CD4-positive, alpha-beta T cell (primary cell): ENCODE data around the gene ANKK1. TPM values are rescaled to one million over a fixed set of nuclear protein-coding genes. Genes with fewer than 3 reads are reported as not detected.

Source experiments
- ATAC-seq: fragments of 200-7000 bp; cut with Tn5 transposase; one replicate; pipeline ENCODE4 v1.10.0; 2022; ENCODE audit warnings: mild to moderate bottlenecking; ENCODE audit not compliant: poor library complexity
- CTCF ChIA-PET: fragments of 350-600 bp; sonication (Branson Sonifier 250); formaldehyde crosslinking; loops from one replicate; lab custom pipeline; 2021; ENCODE audit warnings: antibody characterized with exemption, inconsistent platforms; lab: Charles Lee
- POLR2A ChIA-PET: fragments of 350-600 bp; sonication (Branson Sonifier 250); formaldehyde crosslinking; loops from one replicate; lab custom pipeline; 2021; ENCODE audit warnings: antibody characterized with exemption, inconsistent platforms; lab: Charles Lee
- DNase-seq, 14 experiments: peaks; one replicate each; pipeline ENCODE4 v3.0.0-alpha.2; 2013 to 2020; ENCODE audit warnings: mixed read lengths in 2 of 14
- H3K27ac ChIP-seq, 2 donors: one replicate each; pipeline versions ENCODE4 v1.5.1 to v1.7.0; 2013; ENCODE audit warnings: low read length in 2 of 2, low read depth in 1 of 2, mild to moderate bottlenecking in 1 of 2
- H3K27me3 ChIP-seq, 2 experiments: 1 replicate in 1 of 2; 2 replicates in 1 of 2; pipeline versions ENCODE4 v1.6.1 to v1.7.0; 2013; ENCODE audit warnings: low read length in 2 of 2, control low read depth in 1 of 2, mild to moderate bottlenecking in 1 of 2, moderate library complexity in 1 of 2; ENCODE audit not compliant: insufficient read depth in 2 of 2, control insufficient read depth in 1 of 2
- H3K36me3 ChIP-seq: one replicate; pipeline ENCODE4 v1.6.1; 2013; ENCODE audit warnings: low read length, control low read depth; ENCODE audit not compliant: insufficient read depth
- H3K4me1 ChIP-seq: one replicate; pipeline ENCODE4 v1.6.1; 2013; ENCODE audit warnings: low read length, control low read depth; ENCODE audit not compliant: insufficient read depth
- H3K4me3 ChIP-seq: one replicate; pipeline ENCODE4 v1.5.1; 2013; ENCODE audit warnings: mild to moderate bottlenecking, low read length, moderate library complexity
- H3K9me3 ChIP-seq, 2 experiments: 1 replicate in 1 of 2; 2 replicates in 1 of 2; pipeline versions ENCODE4 v1.6.1 to v1.7.0; 2013; ENCODE audit warnings: low read length in 2 of 2, mild to moderate bottlenecking in 2 of 2, control low read depth in 1 of 2, moderate library complexity in 1 of 2; ENCODE audit not compliant: control insufficient read depth in 1 of 2, insufficient read depth in 1 of 2
- H3K27ac Mint-ChIP-seq: one replicate; pipeline ENCODE4 v1.8.0; 2020; ENCODE audit warnings: mixed read lengths
- H3K27me3 Mint-ChIP-seq: one replicate; pipeline ENCODE4 v1.8.0; 2021; ENCODE audit warnings: mixed read lengths
- H3K36me3 Mint-ChIP-seq: one replicate; pipeline ENCODE4 v1.8.0; 2021; ENCODE audit warnings: low read depth, mixed read lengths
- H3K4me1 Mint-ChIP-seq: one replicate; pipeline ENCODE4 v1.8.0; 2021; ENCODE audit warnings: low read depth, mixed read lengths
- H3K4me3 Mint-ChIP-seq: one replicate; pipeline ENCODE4 v1.8.0; 2020; ENCODE audit warnings: mild to moderate bottlenecking, mixed read lengths
- H3K9me3 Mint-ChIP-seq: one replicate; pipeline ENCODE4 v1.8.0; 2020; ENCODE audit warnings: mixed read lengths
- CTCF ChIP-seq: fragments of 200-600 bp; IDR thresholded peaks from one replicate; pipeline ENCODE4 v1.8.0; 2022; ENCODE audit warnings: antibody characterized with exemption, mild to moderate bottlenecking
- intact Hi-C, 2 experiments: fragments of 100-400 bp; cut with DNase I in 1 of 2; cut with micrococcal nuclease in 1 of 2; formaldehyde crosslinking; loops; one replicate each; pipeline versions ENCODE4 v1.15.1 to v1.9.0; 2023 to 2025; cut with DNase I, micrococcal nuclease
- total RNA-seq, 174 experiments: library from RNA in 2 of 174; stranded (reverse) in 2 of 174; gene quantifications; one replicate each; pipeline ENCODE4 v1.2.3 and lab custom pipeline; 2021 to 2026

Gene ANKK1
- total RNA-seq, 2 experiments from 2014 or later: 1.2 to 1.6 TPM

- H3K27ac ChIP-seq: no peak overlapping the region
- Mint-ChIP-seq H3K4me3 (no peak overlapping the region), H3K36me3 (peaks cover 88% of the 10 kb centered on the region), H3K9me3 (no peaks in the 10 kb centered on the region), H3K4me1 (peaks cover 37% of the 10 kb centered on the region), H3K27ac (peak overlapping the region; percentile 85), H3K27me3 (no peaks in the 10 kb centered on the region)
- intact Hi-C loops: no loop called here
- peaks cover 71% of the 10 kb centered on the region for H3K36me3 ChIP-seq
- DNase-seq (peak in 2 of 14 experiments; percentile 1 to 15), ATAC-seq (peak; percentile 71)
- CTCF ChIA-PET: no interaction called here
- TF ChIP-seq CTCF: no peak
- no peaks in the 10 kb centered on the region for H3K9me3 ChIP-seq
- no peaks in the 10 kb centered on the region for H3K27me3 ChIP-seq
- H3K4me1 ChIP-seq: peaks cover 13% of the 10 kb centered on the region
- H3K4me3 ChIP-seq: no peak overlapping the region
- POLR2A ChIA-PET: interaction anchor here (0.6 to 1.4 kb wide), 3 partner anchors 8 to 52 kb away, joined by 3 read pairs; partner anchors contain the start of gene TTC12
Measured at GRCh38 chr11:113365895-113366294, 21.7 kb upstream of the ANKK1 start.

- Mint-ChIP-seq H3K36me3 (peaks cover 80% of the 10 kb centered on the region), H3K4me1 (peaks cover 17% of the 10 kb centered on the region), H3K27me3 (no peaks in the 10 kb centered on the region), H3K9me3 (no peaks in the 10 kb centered on the region), H3K27ac (no peak overlapping the region), H3K4me3 (no peak overlapping the region)
- Histone ChIP-seq H3K4me1 (peaks cover 7% of the 10 kb centered on the region), H3K9me3 (no peaks in the 10 kb centered on the region), H3K27me3 (no peaks in the 10 kb centered on the region), H3K27ac (no peak overlapping the region), H3K4me3 (no peak overlapping the region), H3K36me3 (peaks cover 42% of the 10 kb centered on the region)
- no peak for TF ChIP-seq CTCF
- ATAC-seq (no peak), DNase-seq (no peak)
- intact Hi-C loops: no loop called here
- ChIA-PET CTCF (no interaction called here), POLR2A (no interaction called here)
Measured at GRCh38 chr11:113369411-113369810, 18.2 kb upstream of the ANKK1 start.

GRCh38 chr11:113370634-113371033, 16.9 kb upstream of the ANKK1 start:
- TF ChIP-seq CTCF: no peak
- H3K27me3 ChIP-seq: no peaks in the 10 kb centered on the region
- no peak overlapping the region for H3K4me3 ChIP-seq
- POLR2A ChIA-PET: interaction anchor here (0.8 kb wide), 1 partner anchor 34 kb away, joined by 3 read pairs; no protein-coding TSS in a partner anchor
- Mint-ChIP-seq H3K36me3 (peaks cover 73% of the 10 kb centered on the region), H3K27me3 (no peaks in the 10 kb centered on the region), H3K9me3 (no peaks in the 10 kb centered on the region), H3K4me1 (peaks cover 11% of the 10 kb centered on the region), H3K4me3 (no peak overlapping the region), H3K27ac (no peak overlapping the region)
- peaks cover 7% of the 10 kb centered on the region for H3K4me1 ChIP-seq
- H3K9me3 ChIP-seq: no peaks in the 10 kb centered on the region
- H3K36me3 ChIP-seq: peaks cover 34% of the 10 kb centered on the region
- CTCF ChIA-PET: no interaction called here
- ATAC-seq: no peak
- intact Hi-C loops: no loop called here
- DNase-seq: no peak
- no peak overlapping the region for H3K27ac ChIP-seq
